Inferior parietal cortex (tissue), 1 donor: Measurements from ENCODE around the gene IGFLR1.

Experiments used
- DNase-seq: peaks from one replicate; pipeline ENCODE4 v3.0.0-alpha.2; 2016; ENCODE audit errors: extremely low spot score

Gene IGFLR1

GRCh38 chr19:35739275-35740107 is 2.8 kb downstream of the IGFLR1 start:
- no peak for DNase-seq

- no peak for DNase-seq
Observed at GRCh38 chr19:35738887-35739229, 3.4 kb downstream of the IGFLR1 start.

GRCh38 chr19:35738021-35738886 is 4.0 kb downstream of the IGFLR1 start:
- DNase-seq = no peak

- DNase-seq = no peak
Observed at GRCh38 chr19:35736913-35737886, 5.1 kb downstream of the IGFLR1 start.

GRCh38 chr19:35734889-35735288 is 7.4 kb downstream of the IGFLR1 start:
- DNase-seq = no peak

- DNase-seq = no peak
Observed at GRCh38 chr19:35734273-35734672, 8.0 kb downstream of the IGFLR1 start.

- DNase-seq = no peak
Observed at GRCh38 chr19:35733180-35734125, 8.8 kb downstream of the IGFLR1 start.

GRCh38 chr19:35732540-35733179 is 9.6 kb downstream of the IGFLR1 start:
- DNase-seq = no peak

- no peak for DNase-seq
Observed at GRCh38 chr19:35731779-35732405, 10.4 kb downstream of the IGFLR1 start.

- DNase-seq = no peak
Observed at GRCh38 chr19:35731353-35731752, 10.9 kb downstream of the IGFLR1 start.

- no peak for DNase-seq
Observed at GRCh38 chr19:35730326-35730725, 11.9 kb downstream of the IGFLR1 start.

GRCh38 chr19:35729763-35730162 is 12.5 kb downstream of the IGFLR1 start:
- DNase-seq = no peak

- no peak for DNase-seq
Observed at GRCh38 chr19:35729021-35729420, 13.2 kb downstream of the IGFLR1 start.

- no peak for DNase-seq
Observed at GRCh38 chr19:35727956-35728706, 14.1 kb downstream of the IGFLR1 start.

- DNase-seq = no peak
Observed at GRCh38 chr19:35727053-35727955, 14.9 kb downstream of the IGFLR1 start.

GRCh38 chr19:35725216-35725861 is 16.9 kb downstream of the IGFLR1 start:
- DNase-seq = no peak

GRCh38 chr19:35724560-35724959 is 17.7 kb downstream of the IGFLR1 start:
- DNase-seq = no peak
